Daoy (cell line): ENCODE data around the gene SMAD3. TPM values are rescaled to one million over a fixed set of nuclear protein-coding genes. Genes with fewer than 3 reads are reported as not detected.

Experiments used
- DNase-seq: peaks from one replicate; pipeline ENCODE4 v3.0.0-alpha.2; 2015; ENCODE audit warnings: low read depth
- total RNA-seq: library from RNA; depleted of rRNA; stranded (reverse); fragments of >200 nt; shearing (Covaris generic); gene quantifications from 2 replicates; pipeline ENCODE4 v1.2.3, GENCODE V29; 2014; rRNA removed

Gene SMAD3
- total RNA-seq, 1 experiment from 2014 or later = 48.1 TPM

GRCh38 chr15:67230504-67230903 is 165.1 kb downstream of the SMAD3 start:
- DNase-seq = no peak

GRCh38 chr15:67232591-67232990 is 167.2 kb downstream of the SMAD3 start:
- no peak for DNase-seq

- peak; percentile 10 for DNase-seq
These were observed 175.1 kb downstream of the SMAD3 start for GRCh38 chr15:67240235-67241131.

GRCh38 chr15:67241132-67241855 is 175.9 kb downstream of the SMAD3 start:
- no peak for DNase-seq

GRCh38 chr15:67242708-67243111 is 177.3 kb downstream of the SMAD3 start:
- DNase-seq = no peak

Other genes starting within 250 kb of the SMAD3 start
- gene AAGAB, start 189.1 kb downstream of the SMAD3 start, total RNA-seq = 99.4 and 114 TPM in 2 replicates
- gene IQCH, start 189.2 kb downstream of the SMAD3 start, total RNA-seq = 3.2 and 10.7 TPM in 2 replicates